K562 (cell line): Measurements from ENCODE around the gene RGL2. TPM values are rescaled to one million over a fixed set of nuclear protein-coding genes. Genes with fewer than 3 reads are reported as not detected.
A peak's percentile ranks its signal among the peaks of the same experiment; 100 is the strongest.

Source experiments
- DACH1 ChIP-seq: fragments of 450-650 bp; IDR thresholded peaks from 2 replicates; pipeline ENCODE4 v1.6.1; 2018; ENCODE audit not compliant: partially characterized antibody
- DNMT1 ChIP-seq: fragments of 450-650 bp; IDR thresholded peaks from 2 replicates; pipeline ENCODE4 v1.6.1; 2016; ENCODE audit warnings: antibody characterized with exemption, mild to moderate bottlenecking
- GATAD2A ChIP-seq: fragments of 450-650 bp; IDR thresholded peaks from 2 replicates; pipeline ENCODE4 v1.6.1; 2017
- HDGF ChIP-seq: fragments of 450-650 bp; IDR thresholded peaks from 2 replicates; pipeline ENCODE4 v1.6.1; 2016
- ILK ChIP-seq: fragments of 450-650 bp; IDR thresholded peaks from 2 replicates; pipeline ENCODE4 v1.6.1; 2016; ENCODE audit warnings: missing genetic modification characterization, low read depth, mild to moderate bottlenecking, missing compliant biosample characterization, moderate library complexity, borderline replicate concordance
- JUN ChIP-seq, 2 experiments: sonication (generic) in 1 of 2; formaldehyde crosslinking in 1 of 2; IDR thresholded peaks; 2 replicates each; pipeline versions ENCODE4 v1.6.1 to v1.8.0; 2012 to 2022; ENCODE audit warnings: borderline replicate concordance in 2 of 2, mild to moderate bottlenecking in 2 of 2, improper control_type of control experiment in 1 of 2, low read depth in 1 of 2, low read length in 1 of 2, missing genetic modification reagents in 1 of 2
- MAFG ChIP-seq: fragments of 450-650 bp; conservative IDR thresholded peaks from 2 replicates; pipeline ENCODE4 v1.6.1; 2016; ENCODE audit warnings: missing genetic modification characterization, missing compliant biosample characterization
- NR2C2 ChIP-seq, 2 experiments: fragments of 200-800 bp in 1 of 2; sonication (Bioruptor generic) in 1 of 2; sonication (generic) in 1 of 2; formaldehyde crosslinking in 1 of 2; IDR thresholded peaks; 2 replicates each; pipeline versions ENCODE4 v1.6.1 to v1.8.0; 2016 to 2022; ENCODE audit warnings: mild to moderate bottlenecking in 1 of 2, missing compliant biosample characterization in 1 of 2, missing genetic modification characterization in 1 of 2, missing genetic modification reagents in 1 of 2
- POLR3G ChIP-seq: IDR thresholded peaks from 2 replicates; pipeline ENCODE4 v1.6.1; 2011; ENCODE audit not compliant: insufficient read length, insufficient replicate concordance; ENCODE audit errors: extremely low read depth
- SRSF1 ChIP-seq: fragments of 200-400 bp; formaldehyde crosslinking; IDR thresholded peaks from 2 replicates; pipeline ENCODE4 v1.6.1; 2017; ENCODE audit warnings: mild to moderate bottlenecking, low read depth, low read length, moderate library complexity
- polyA plus RNA-seq, 8 experiments: library from polyadenylated mRNA; depleted of rRNA in 4 of 8; stranded (reverse) in 5 of 8; unstranded in 3 of 8; fragments of >200 nt; fragmentation: Nextera tagmentation in 2 of 8; fragmentation: Illumina TruSeq in 1 of 8; extraction: Ambion mirVana in 2 of 8; extraction: Trizol in 1 of 8; gene quantifications; 2 replicates each; pipeline versions ENCODE4 v1.2.1 to v1.2.3, GENCODE V29; 2011 to 2014; ENCODE audit warnings: inconsistent platforms in 1 of 8, missing spikeins in 1 of 8
- total RNA-seq, 7 experiments: library from RNA; depleted of rRNA in 6 of 7; stranded (reverse); fragments of >200 nt in 6 of 7; fragmentation: Illumina TruSeq in 2 of 7; extraction: Trizol in 2 of 7; gene quantifications; 2 replicates each; pipeline versions ENCODE4 v1.2.1 to v1.2.3, GENCODE V29; 2011 to 2021; ENCODE audit warnings: low replicate concordance in 1 of 7
- TF ChIP-seq, protein P1 (sequence below), 2 experiments: fragments of 450-650 bp; conservative IDR thresholded peaks; 2 replicates each; pipeline ENCODE4 v1.6.1; 2017; ENCODE audit warnings: mild to moderate bottlenecking in 2 of 2, moderate library complexity in 2 of 2
- TF ChIP-seq, protein P2 (sequence below), 2 experiments: IDR thresholded peaks; 2 replicates each; pipeline ENCODE4 v1.6.1; 2012; ENCODE audit warnings: improper control_type of control experiment in 2 of 2, low read depth in 2 of 2, low read length in 2 of 2, borderline replicate concordance in 1 of 2
- TF ChIP-seq, protein P3 (sequence below): fragments of 450-650 bp; formaldehyde crosslinking; conservative IDR thresholded peaks from 2 replicates; pipeline ENCODE4 v1.4.0; 2022; ENCODE audit warnings: mild to moderate bottlenecking, missing genetic modification characterization

The RGL2 gene
- total and polyA plus RNA-seq, 9 of the 15 experiments (the other 6 are each of a cell fraction or from before 2014, with no cell fraction given), result 1.8 to 57.1 (median 19.5) TPM

DNA sequence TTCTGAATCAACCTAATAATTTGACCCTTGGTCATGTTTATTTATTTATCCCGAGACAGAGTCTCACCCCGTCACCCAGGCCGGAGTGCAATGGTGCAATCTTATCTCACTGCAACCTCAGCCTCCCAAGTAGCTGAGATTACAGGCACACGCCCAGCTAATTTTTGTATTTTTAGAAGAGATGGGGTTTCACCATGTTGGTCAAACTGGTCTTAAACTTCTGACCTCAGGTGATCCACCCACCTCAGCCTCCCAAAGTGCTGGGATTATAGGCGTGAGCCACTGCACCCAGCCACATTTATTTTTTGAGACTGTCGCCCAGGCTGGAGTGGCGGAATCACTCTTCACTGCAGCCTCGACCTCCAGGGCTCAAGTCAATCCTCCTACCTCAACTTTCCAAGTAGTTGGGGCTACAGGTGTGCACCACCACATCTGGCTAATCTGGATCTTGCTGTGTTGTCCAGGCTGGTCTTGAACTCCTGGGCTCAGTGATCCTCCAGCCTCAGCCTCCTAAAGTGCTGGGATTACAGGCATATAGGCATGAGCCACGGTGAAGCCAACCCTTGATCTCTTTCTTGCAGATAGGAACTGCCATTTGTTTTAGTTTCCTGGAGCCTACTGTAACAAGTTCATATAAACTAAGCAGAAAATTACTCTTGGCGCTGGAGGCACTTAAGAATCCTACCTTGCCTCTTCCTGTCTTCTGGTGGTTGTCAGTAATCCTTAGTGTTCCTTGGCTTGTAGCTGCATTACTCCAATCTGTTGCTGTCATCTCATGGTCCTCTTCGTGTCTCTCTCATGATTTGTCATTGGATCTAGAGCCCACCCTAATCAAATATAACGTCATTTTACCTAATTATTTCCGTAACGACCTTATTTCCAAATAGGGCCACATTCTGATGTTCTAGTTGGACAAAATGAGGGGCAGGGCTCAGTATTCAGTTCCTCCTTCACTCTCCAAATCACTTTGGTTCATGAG, 24.5 kb downstream of the RGL2 start (continued):
- TF ChIP-seq, protein P1, sequence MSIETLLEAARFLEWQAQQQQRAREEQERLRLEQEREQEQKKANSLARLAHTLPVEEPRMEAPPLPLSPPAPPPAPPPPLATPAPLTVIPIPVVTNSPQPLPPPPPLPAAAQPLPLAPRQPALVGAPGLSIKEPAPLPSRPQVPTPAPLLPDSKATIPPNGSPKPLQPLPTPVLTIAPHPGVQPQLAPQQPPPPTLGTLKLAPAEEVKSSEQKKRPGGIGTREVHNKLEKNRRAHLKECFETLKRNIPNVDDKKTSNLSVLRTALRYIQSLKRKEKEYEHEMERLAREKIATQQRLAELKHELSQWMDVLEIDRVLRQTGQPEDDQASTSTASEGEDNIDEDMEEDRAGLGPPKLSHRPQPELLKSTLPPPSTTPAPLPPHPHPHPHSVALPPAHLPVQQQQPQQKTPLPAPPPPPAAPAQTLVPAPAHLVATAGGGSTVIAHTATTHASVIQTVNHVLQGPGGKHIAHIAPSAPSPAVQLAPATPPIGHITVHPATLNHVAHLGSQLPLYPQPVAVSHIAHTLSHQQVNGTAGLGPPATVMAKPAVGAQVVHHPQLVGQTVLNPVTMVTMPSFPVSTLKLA (conservative IDR thresholded peaks at IDR 0.05), result 0 out of 4 replicates have a peak, but pooled peaks of 1 of the 2 experiments have one; percentile 5
- no peak for TF ChIP-seq ILK (tag)
- no peak for TF ChIP-seq DACH1
- TF ChIP-seq, protein P2, sequence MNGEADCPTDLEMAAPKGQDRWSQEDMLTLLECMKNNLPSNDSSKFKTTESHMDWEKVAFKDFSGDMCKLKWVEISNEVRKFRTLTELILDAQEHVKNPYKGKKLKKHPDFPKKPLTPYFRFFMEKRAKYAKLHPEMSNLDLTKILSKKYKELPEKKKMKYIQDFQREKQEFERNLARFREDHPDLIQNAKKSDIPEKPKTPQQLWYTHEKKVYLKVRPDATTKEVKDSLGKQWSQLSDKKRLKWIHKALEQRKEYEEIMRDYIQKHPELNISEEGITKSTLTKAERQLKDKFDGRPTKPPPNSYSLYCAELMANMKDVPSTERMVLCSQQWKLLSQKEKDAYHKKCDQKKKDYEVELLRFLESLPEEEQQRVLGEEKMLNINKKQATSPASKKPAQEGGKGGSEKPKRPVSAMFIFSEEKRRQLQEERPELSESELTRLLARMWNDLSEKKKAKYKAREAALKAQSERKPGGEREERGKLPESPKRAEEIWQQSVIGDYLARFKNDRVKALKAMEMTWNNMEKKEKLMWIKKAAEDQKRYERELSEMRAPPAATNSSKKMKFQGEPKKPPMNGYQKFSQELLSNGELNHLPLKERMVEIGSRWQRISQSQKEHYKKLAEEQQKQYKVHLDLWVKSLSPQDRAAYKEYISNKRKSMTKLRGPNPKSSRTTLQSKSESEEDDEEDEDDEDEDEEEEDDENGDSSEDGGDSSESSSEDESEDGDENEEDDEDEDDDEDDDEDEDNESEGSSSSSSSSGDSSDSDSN (IDR thresholded peaks at IDR 0.05; ENCODE audit: borderline replicate concordance in 1 of 2, low read depth in 2 of 2, low read length in 2 of 2), result no peak
- TF ChIP-seq SRSF1, result no peak
- no peak for TF ChIP-seq MAFG
- no peak for TF ChIP-seq HDGF
- TF ChIP-seq NR2C2 (CRISPR knock-in tag; IDR thresholded peaks at IDR 0.05), result 0 out of 2 replicates have a peak, but pooled peaks have one; percentile 13
- no peak for TF ChIP-seq NR2C2 (tag; IDR thresholded peaks at IDR 0.05)
- TF ChIP-seq, protein P3, sequence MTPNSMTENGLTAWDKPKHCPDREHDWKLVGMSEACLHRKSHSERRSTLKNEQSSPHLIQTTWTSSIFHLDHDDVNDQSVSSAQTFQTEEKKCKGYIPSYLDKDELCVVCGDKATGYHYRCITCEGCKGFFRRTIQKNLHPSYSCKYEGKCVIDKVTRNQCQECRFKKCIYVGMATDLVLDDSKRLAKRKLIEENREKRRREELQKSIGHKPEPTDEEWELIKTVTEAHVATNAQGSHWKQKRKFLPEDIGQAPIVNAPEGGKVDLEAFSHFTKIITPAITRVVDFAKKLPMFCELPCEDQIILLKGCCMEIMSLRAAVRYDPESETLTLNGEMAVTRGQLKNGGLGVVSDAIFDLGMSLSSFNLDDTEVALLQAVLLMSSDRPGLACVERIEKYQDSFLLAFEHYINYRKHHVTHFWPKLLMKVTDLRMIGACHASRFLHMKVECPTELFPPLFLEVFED, result no peak
- TF ChIP-seq GATAD2A, result no peak
- TF ChIP-seq JUN (IDR thresholded peaks at IDR 0.05; ENCODE audit: borderline replicate concordance, low read depth, low read length), result no peak
- no peak for TF ChIP-seq JUN (CRISPR knock-in tag; IDR thresholded peaks at IDR 0.05; ENCODE audit: borderline replicate concordance)
- TF ChIP-seq POLR3G, result no peak
- TF ChIP-seq DNMT1, result no peak
